A549 (cell line): Measurements from ENCODE around the gene PRUNE2.

Experiments
- CBX2 ChIP-seq: fragments of 200-600 bp; sonication (generic); IDR thresholded peaks from 2 replicates; pipeline ENCODE4 v1.6.1; 2016; ENCODE audit warnings: low read depth, mild to moderate bottlenecking, borderline replicate concordance
- CBX8 ChIP-seq: fragments of 200-600 bp; sonication (generic); IDR thresholded peaks from 2 replicates; pipeline ENCODE4 v1.6.1; 2016
- CTCF ChIP-seq: fragments of >200 bp; sonication (Bioruptor Twin); formaldehyde crosslinking; IDR thresholded peaks from 3 replicates; pipeline ENCODE4 v1.5.1; 2016
- HOXB13 ChIP-seq: fragments of 250-450 bp; sonication (Bioruptor Pico); IDR thresholded peaks from 2 replicates; pipeline ENCODE4 v1.5.0; 2020; ENCODE audit warnings: low read depth, mild to moderate bottlenecking, moderate library complexity
- POLR2A ChIP-seq: IDR thresholded peaks from 2 replicates; pipeline ENCODE4 v1.6.1; 2012; ENCODE audit warnings: mild to moderate bottlenecking, low read length
- RAD21 ChIP-seq, 2 experiments: fragments of >200 bp in 1 of 2; sonication (Bioruptor Twin) in 1 of 2; formaldehyde crosslinking in 1 of 2; IDR thresholded peaks in 1 of 2; conservative IDR thresholded peaks in 1 of 2; 2 replicates in 1 of 2; 3 replicates in 1 of 2; pipeline ENCODE4 v1.6.1; 2012 to 2018; ENCODE audit warnings: inconsistent platforms in 1 of 2
- RCOR1 ChIP-seq: fragments of 150-350 bp; IDR thresholded peaks from 2 replicates; pipeline ENCODE4 v1.6.1; 2014; ENCODE audit warnings: antibody characterized with exemption, low read length, low read depth
- REST ChIP-seq: fragments of 200-600 bp; sonication (generic); IDR thresholded peaks from 2 replicates; pipeline ENCODE4 v1.6.1; 2016; ENCODE audit warnings: antibody characterized with exemption, mild to moderate bottlenecking, moderate library complexity

- TF ChIP-seq CBX2, result no peak
- no peak for TF ChIP-seq POLR2A
- TF ChIP-seq RAD21 (conservative IDR thresholded peaks at IDR 0.05 in 1 of 2, IDR thresholded peaks at IDR 0.05 in 1 of 2), result no peak
- TF ChIP-seq CTCF, result no peak
- no peak for TF ChIP-seq CBX8
- TF ChIP-seq REST, result no peak
- no peak for TF ChIP-seq RCOR1
- TF ChIP-seq HOXB13 (CRISPR knock-in tag), result no peak
Observed at GRCh38 chr9:76575761-76576160, 330.2 kb downstream of the PRUNE2 start.
